H1 (cell line): ENCODE measurements around the gene ADNP2. TPM values are rescaled to one million over a fixed set of nuclear protein-coding genes. Genes with fewer than 3 reads are reported as not detected.

Source experiments
- CTCF ChIA-PET: fragments of 300-600 bp; sonication (Branson Sonifier 250); formaldehyde crosslinking; loops from one replicate; lab custom pipeline; 2021; ENCODE audit not compliant: partially characterized antibody; lab: Charles Lee
- POLR2A ChIA-PET: fragments of 300-600 bp; sonication (Branson Sonifier 250); formaldehyde crosslinking; loops from one replicate; lab custom pipeline; 2021; ENCODE audit warnings: inconsistent platforms; ENCODE audit not compliant: partially characterized antibody; lab: Charles Lee
- DNase-seq, 2 experiments: peaks; one replicate each; pipeline versions ENCODE4 v3.0.0 to v3.0.0-alpha.2; 2010 to 2022; ENCODE audit warnings: low spot score in 2 of 2, low read depth in 1 of 2, mixed read lengths in 1 of 2
- FAIRE-seq: peaks from 2 replicates; lab custom pipeline; 2011; peaks lifted over from hg19 to GRCh38; lab: Jason Lieb, UNC
- H2AFZ ChIP-seq: 2 replicates; pipeline ENCODE4 v1.8.1; 2012; ENCODE audit warnings: low read length, inconsistent platforms
- H2AK5ac ChIP-seq: 2 replicates; pipeline ENCODE4 v1.6.1; 2013; ENCODE audit warnings: low read depth, low read length
- H2BK120ac ChIP-seq: replicated peaks from 2 replicates; pipeline ENCODE3; 2013; ENCODE audit warnings: low read depth, low read length, inconsistent platforms
- H2BK12ac ChIP-seq: 2 replicates; pipeline ENCODE4 v1.6.1; 2013; ENCODE audit warnings: low read depth, low read length
- H2BK15ac ChIP-seq: 2 replicates; pipeline ENCODE4 v1.6.1; 2013; ENCODE audit warnings: low read length
- H2BK20ac ChIP-seq: 2 replicates; pipeline ENCODE4 v1.6.1; 2013; ENCODE audit warnings: low read length
- H2BK5ac ChIP-seq: 2 replicates; pipeline ENCODE4 v1.6.1; 2013; ENCODE audit warnings: low read depth, low read length
- H3K14ac ChIP-seq: 2 replicates; pipeline ENCODE4 v1.6.1; 2013; ENCODE audit warnings: inconsistent platforms; ENCODE audit not compliant: insufficient read length
- H3K18ac ChIP-seq: 2 replicates; pipeline ENCODE4 v1.6.1; 2013; ENCODE audit warnings: low read length; ENCODE audit errors: extremely low read depth
- H3K23ac ChIP-seq: 2 replicates; pipeline ENCODE4 v1.6.1; 2013; ENCODE audit warnings: inconsistent platforms; ENCODE audit not compliant: insufficient read length
- H3K23me2 ChIP-seq: 2 replicates; pipeline ENCODE4 v1.6.1; 2013; ENCODE audit warnings: low read depth, low read length
- H3K27ac ChIP-seq: 2 replicates; pipeline ENCODE4 v1.6.1; 2011; ENCODE audit warnings: low read depth, low read length, inconsistent platforms
- H3K27me3 ChIP-seq, 4 experiments: replicated peaks in 1 of 4; 1 replicate in 1 of 4; 2 replicates in 3 of 4; pipeline versions ENCODE4 v1.6.1 to v1.8.1; 2011 to 2013; ENCODE audit warnings: low read length in 3 of 4, mild to moderate bottlenecking in 3 of 4, inconsistent platforms in 2 of 4, mixed read lengths in 2 of 4, moderate library complexity in 1 of 4; ENCODE audit not compliant: control insufficient read depth in 3 of 4, insufficient read depth in 3 of 4; ENCODE audit errors: extremely low read depth in 1 of 4
- H3K36me3 ChIP-seq, 4 experiments: 2 replicates each; pipeline versions ENCODE4 v1.6.1 to v1.8.1; 2011 to 2013; ENCODE audit warnings: mild to moderate bottlenecking in 4 of 4, low read length in 3 of 4, moderate library complexity in 2 of 4, control low read depth in 1 of 4, inconsistent platforms in 1 of 4; ENCODE audit not compliant: insufficient read depth in 4 of 4, control insufficient read depth in 2 of 4
- H3K4ac ChIP-seq: replicated peaks from 2 replicates; pipeline ENCODE3; 2013; ENCODE audit warnings: low read length, low read depth, mixed read lengths, inconsistent platforms; ENCODE audit not compliant: insufficient read length
- H3K4me1 ChIP-seq, 4 experiments: replicated peaks in 1 of 4; 1 replicate in 1 of 4; 2 replicates in 3 of 4; pipeline versions ENCODE4 v1.6.1 to v1.8.1; 2011 to 2013; ENCODE audit warnings: low read length in 3 of 4, inconsistent platforms in 2 of 4, mixed read lengths in 1 of 4; ENCODE audit not compliant: insufficient read depth in 4 of 4, control insufficient read depth in 3 of 4
- H3K4me2 ChIP-seq, 2 experiments: 2 replicates each; pipeline versions ENCODE4 v1.6.1 to v1.8.1; 2011 to 2013; ENCODE audit warnings: low read depth in 2 of 2, low read length in 2 of 2, control low read depth in 1 of 2, inconsistent platforms in 1 of 2, mild to moderate bottlenecking in 1 of 2; ENCODE audit not compliant: insufficient read depth in 1 of 2
- H3K4me3 ChIP-seq, 4 experiments: fragments of 200-600, 300-600 bp in 1 of 4; sonication (generic), shearing (Covaris generic), sonication (Bioruptor Twin) in 1 of 4; 2 replicates each; pipeline versions ENCODE4 v1.5.1 to v1.8.1; 2011 to 2016; ENCODE audit warnings: low read length in 4 of 4, low read depth in 3 of 4, control low read depth in 2 of 4, inconsistent platforms in 2 of 4, mild to moderate bottlenecking in 2 of 4, mixed read lengths in 1 of 4, moderate library complexity in 1 of 4; ENCODE audit not compliant: insufficient read depth in 2 of 4; ENCODE audit errors: extremely low read depth in 1 of 4
- H3K56ac ChIP-seq: replicated peaks from 2 replicates; pipeline ENCODE3; 2013; ENCODE audit warnings: low read depth, mild to moderate bottlenecking, mixed read lengths, low read length, inconsistent platforms; ENCODE audit not compliant: insufficient read length
- H3K79me1 ChIP-seq: 2 replicates; pipeline ENCODE4 v1.6.1; 2013; ENCODE audit warnings: low read depth, low read length, control low read depth
- H3K79me2 ChIP-seq, 2 experiments: 2 replicates each; pipeline versions ENCODE4 v1.6.1 to v1.8.1; 2012 to 2013; ENCODE audit warnings: low read length in 2 of 2, mild to moderate bottlenecking in 2 of 2, inconsistent platforms in 1 of 2; ENCODE audit not compliant: insufficient read depth in 2 of 2, control insufficient read depth in 1 of 2
- H3K9ac ChIP-seq, 4 experiments: replicated peaks in 1 of 4; 1 replicate in 1 of 4; 2 replicates in 3 of 4; pipeline versions ENCODE4 v1.6.1 to v1.8.1; 2011 to 2013; ENCODE audit warnings: low read depth in 3 of 4, low read length in 3 of 4, control low read depth in 2 of 4, mild to moderate bottlenecking in 2 of 4, moderate library complexity in 2 of 4, inconsistent platforms in 1 of 4; ENCODE audit errors: extremely low read depth in 1 of 4
- H3K9me3 ChIP-seq, 2 experiments: 2 replicates each; pipeline versions ENCODE4 v1.6.1 to v1.8.1; 2012 to 2013; ENCODE audit warnings: mild to moderate bottlenecking in 2 of 2, moderate library complexity in 2 of 2, control low read depth in 1 of 2, inconsistent platforms in 1 of 2, low read depth in 1 of 2, low read length in 1 of 2, mixed read lengths in 1 of 2; ENCODE audit not compliant: insufficient read depth in 2 of 2
- H4K20me1 ChIP-seq, 2 experiments: replicated peaks in 1 of 2; 2 replicates each; pipeline versions ENCODE3 to v1.8.1; 2011 to 2013; ENCODE audit warnings: inconsistent platforms in 2 of 2, low read length in 2 of 2, mild to moderate bottlenecking in 1 of 2; ENCODE audit not compliant: insufficient read depth in 2 of 2, control insufficient read depth in 1 of 2
- H4K5ac ChIP-seq: 2 replicates; pipeline ENCODE4 v1.6.1; 2013; ENCODE audit warnings: low read length, low read depth, mixed read lengths, inconsistent platforms; ENCODE audit not compliant: insufficient read length
- H4K8ac ChIP-seq: 2 replicates; pipeline ENCODE4 v1.8.0; 2013; ENCODE audit warnings: mild to moderate bottlenecking, moderate library complexity, low read length, inconsistent platforms; ENCODE audit not compliant: insufficient read depth; ENCODE audit errors: extremely low read depth
- H4K91ac ChIP-seq: replicated peaks from 2 replicates; pipeline ENCODE3; 2013; ENCODE audit warnings: low read length, mixed read lengths, inconsistent platforms; ENCODE audit not compliant: insufficient read length
- NANOG ChIP-seq: IDR thresholded peaks from 2 replicates; pipeline ENCODE4 v1.6.1; 2011; ENCODE audit warnings: low read length, low read depth, mild to moderate bottlenecking, inconsistent platforms; ENCODE audit not compliant: insufficient read depth, poor library complexity, severe bottlenecking
- WGBS, 2 experiments: shearing (Covaris generic) in 1 of 2; methylation state at CpG; one replicate each; pipeline versions ENCODE4 v1.1.6 to v1.1.7; 2013 to 2015; ENCODE audit warnings: low lambda C conversion rate in 2 of 2, mixed read lengths in 2 of 2, inconsistent platforms in 1 of 2, low coverage in 1 of 2, missing lambda C conversion rate in 1 of 2; ENCODE audit not compliant: insufficient replicate concordance in 2 of 2, insufficient coverage in 1 of 2, insufficient read length in 1 of 2; ENCODE audit errors: extremely low coverage in 1 of 2, missing lambda C conversion rate in 1 of 2; 5-methylcytosine and 5-hydroxymethylcytosine counted together
- polyA plus RNA-seq, 7 experiments: library from polyadenylated mRNA; depleted of rRNA in 3 of 7; stranded (reverse) in 5 of 7; unstranded in 2 of 7; fragments of >200 nt in 5 of 7; fragments of 200-250 nt in 2 of 7; gene quantifications; 1 replicate in 5 of 7; 2 replicates in 1 of 7; 4 replicates in 1 of 7; pipeline versions ENCODE4 v1.2.1 to v1.2.3, GENCODE V29; 2011 to 2013; ENCODE audit warnings: missing spikeins in 2 of 7, mixed read lengths in 2 of 7
- total RNA-seq: library from RNA; stranded (reverse); fragmentation: NEBNext Ultra II Directional; extraction: Animal tissue kit (Norgen Biotek cat#: 25700); gene quantifications from 2 replicates; pipeline ENCODE4 v1.2.1, GENCODE V29; 2021

Gene ADNP2
- total and polyA plus RNA-seq, 2 of the 8 experiments (the other 6 are each of a cell fraction or from before 2014, with no cell fraction given), result 25.1 to 61.6 TPM

DNA sequence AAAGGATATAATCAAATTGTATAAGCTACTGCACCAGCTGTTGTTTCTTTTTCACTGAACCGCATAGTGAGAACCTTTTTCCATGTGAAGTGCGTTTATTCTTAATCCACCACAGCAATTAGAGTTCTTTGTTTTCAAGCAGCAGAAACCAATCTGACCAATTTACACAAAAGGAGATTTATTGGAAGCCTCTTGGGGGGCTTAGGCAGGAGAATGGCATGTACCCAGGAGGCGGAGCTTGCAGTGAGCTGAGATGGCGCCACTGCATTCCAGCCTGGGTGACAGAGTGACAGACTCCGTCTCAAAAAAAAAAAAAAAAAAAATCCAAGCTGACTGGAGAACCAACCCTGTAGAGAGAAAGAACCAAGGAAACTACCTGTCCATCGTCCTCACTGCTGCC lies 10.0 kb downstream of the ADNP2 start:
- Histone ChIP-seq H3K9me3 (no peaks in the 10 kb centered on the region), H3K79me2 (peaks cover 22 to 98% of the 10 kb centered on the region in 2 experiments), H3K79me1 (peaks cover 9% of the 10 kb centered on the region), H3K4me1 (peaks cover 0 to 15% (median 8%) of the 10 kb centered on the region in 4 experiments; a peak in 5 of 7 replicates), H2AK5ac (no peak overlapping the region), H3K4ac (no peak overlapping the region), H3K23ac (no peak overlapping the region), H2BK12ac (no peak overlapping the region; the same call in 1 of the 2 replicates), H3K14ac (no peak overlapping the region), H3K27me3 (no peaks in the 10 kb centered on the region), H4K5ac (no peak overlapping the region), H3K4me2 (peak overlapping the region; percentile 24 to 63; a peak in 3 of 4 replicates), H2BK15ac (no peak overlapping the region), H2BK20ac (peak overlapping the region; percentile 62; the same call in 1 of the 2 replicates), H4K8ac (no peak overlapping the region), H4K91ac (peak overlapping the region; percentile 12), H3K23me2 (no peaks in the 10 kb centered on the region; the same call in 1 of the 2 replicates), H2AFZ (no peak overlapping the region), H3K56ac (no peak overlapping the region), H3K36me3 (peaks cover 2 to 39% (median 11%) of the 10 kb centered on the region in 4 experiments; a peak in 7 of 8 replicates), H3K18ac (peak overlapping the region; percentile 80), H2BK5ac (peak overlapping the region; percentile 85; the same call in 1 of the 2 replicates), H4K20me1 (peaks cover 10 to 19% of the 10 kb centered on the region in 2 experiments), H2BK120ac (peak overlapping the region; percentile 41), H3K27ac (no peak overlapping the region), H3K9ac (no peak overlapping the region), H3K4me3 (peak overlapping the region in 1 of 4 experiments; percentile 26; a peak in 2 of 8 replicates)
- WGBS, 2 experiments, result 48% methylated on average over 6 of the region's 6 CpGs; no CpG with 5 or more reads in 1 of the 2 experiments
- no peak for DNase-seq
- CTCF ChIA-PET, result interaction anchor here (0.9 kb wide), 1 partner anchor 48 kb away, joined by 3 read pairs; no protein-coding TSS in a partner anchor
- POLR2A ChIA-PET, result interaction anchor here (1.0 to 3.0 kb wide), 3 partner anchors 11 to 23 kb away, joined by 3 to 10 read pairs (median 3); no protein-coding TSS in a partner anchor
- peak; percentile 73 for FAIRE-seq
- TF ChIP-seq NANOG, result peak; percentile 90
